HL-60/S4 treated with retinoic acid at 250 ng/mL for 4 days and 3 days (cell line): ENCODE results near the gene TNC.

Source experiments
- in situ Hi-C: fragments of 300-500 bp; cut with MboI; formaldehyde crosslinking; loops from 2 replicates; pipeline ENCODE4 v1.7.0; 2022; ENCODE audit warnings: low sequenced_read_pairs

TNC gene

DNA sequence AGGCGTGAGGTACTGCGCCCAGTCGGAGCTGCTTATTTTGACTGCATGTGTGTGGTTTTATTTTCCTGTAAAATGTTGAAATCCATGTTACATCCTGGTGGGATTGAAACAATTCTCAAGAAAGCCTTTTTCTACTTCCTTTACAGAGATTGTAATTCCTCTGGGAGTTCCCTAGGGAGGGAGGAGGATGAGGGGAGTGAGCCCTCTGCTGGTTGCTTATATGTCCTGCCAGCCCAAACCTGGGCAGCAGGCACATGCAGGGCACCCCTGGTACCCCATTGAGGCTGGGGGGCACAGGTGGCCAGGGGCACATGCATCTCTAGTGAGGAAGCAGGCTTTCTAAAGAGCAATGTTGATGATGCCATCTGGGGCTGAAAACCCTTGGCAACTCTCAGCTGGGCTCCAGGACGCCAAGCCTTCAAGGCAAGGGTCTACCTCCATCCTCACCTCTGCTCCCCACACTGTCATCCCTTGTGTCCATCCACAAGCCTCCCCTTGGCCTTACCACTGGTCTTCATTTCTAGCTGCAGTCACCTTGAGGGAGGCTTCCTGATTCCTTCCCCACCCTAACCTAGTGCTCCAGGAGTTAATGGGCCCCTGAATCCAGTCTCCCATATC is 102.8 kb downstream of the TNC start:
- in situ Hi-C loops, result loop anchor here (10.0 kb wide), 3 partner anchors 110 to 340 kb away; no protein-coding TSS in a partner anchor

DNA sequence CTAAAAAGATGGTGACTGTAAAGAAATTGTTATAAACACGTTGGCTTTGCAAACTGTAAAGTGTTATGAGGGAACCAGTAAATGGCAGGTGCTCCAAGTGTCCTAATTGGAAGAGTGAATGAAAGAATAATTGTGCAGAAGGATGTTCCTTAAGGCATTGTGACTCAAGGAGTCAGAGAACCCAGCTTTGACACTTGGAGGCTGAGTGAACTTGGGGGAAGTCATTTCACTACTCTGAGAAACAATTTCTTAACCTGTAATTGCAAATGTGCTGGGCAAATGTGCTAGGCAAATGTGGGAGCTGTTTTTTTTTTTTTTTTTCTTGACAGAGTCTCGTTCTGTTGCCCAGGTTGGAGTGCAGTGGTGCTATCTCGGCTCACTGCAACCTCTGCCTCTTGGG is 103.5 kb downstream of the TNC start:
- in situ Hi-C loops, result loop anchor here (10.0 kb wide), 3 partner anchors 110 to 340 kb away; no protein-coding TSS in a partner anchor

DNA sequence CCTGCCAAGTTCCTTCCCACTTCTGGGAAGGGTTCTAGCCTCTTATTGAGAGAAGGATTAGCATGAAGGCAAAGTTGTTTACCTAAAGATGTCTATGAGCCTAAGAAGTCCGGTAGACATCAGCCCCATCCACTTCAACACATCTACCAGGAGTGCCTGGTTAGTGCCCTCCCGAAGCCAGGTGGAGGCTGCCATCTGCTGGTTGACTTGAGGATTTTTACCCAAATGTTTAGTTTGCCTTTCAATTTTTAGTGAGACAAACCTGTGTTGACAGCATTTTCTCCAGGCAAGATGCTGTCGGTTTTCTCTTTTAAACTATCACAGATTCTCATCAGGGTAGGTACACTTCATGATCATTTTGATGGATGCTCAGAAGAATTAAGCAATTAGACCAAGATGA is 104.0 kb downstream of the TNC start:
- in situ Hi-C loops, result loop anchor here (10.0 kb wide), 3 partner anchors 109 to 339 kb away; no protein-coding TSS in a partner anchor

DNA sequence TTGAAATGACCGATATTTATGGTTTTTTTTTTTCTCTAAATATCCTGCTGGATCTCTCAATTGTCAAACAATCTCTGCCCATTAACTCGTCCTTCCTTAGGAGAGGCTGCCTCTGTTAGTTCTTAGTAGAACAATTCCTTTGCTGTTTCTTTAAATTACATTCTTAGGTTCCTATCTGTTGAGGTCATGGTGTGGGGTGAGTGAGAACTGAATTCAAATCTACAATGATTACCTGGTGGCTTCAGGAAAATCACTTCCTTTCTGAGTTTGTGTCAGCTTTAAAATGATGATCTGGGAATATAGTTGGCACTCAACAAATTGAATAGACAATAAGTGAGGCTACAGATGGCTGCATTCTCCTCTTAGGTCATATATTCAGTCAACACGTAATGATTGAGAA is 105.5 kb downstream of the TNC start:
- in situ Hi-C loops, result loop anchor here (10.0 kb wide), 3 partner anchors 108 to 338 kb away; no protein-coding TSS in a partner anchor

DNA sequence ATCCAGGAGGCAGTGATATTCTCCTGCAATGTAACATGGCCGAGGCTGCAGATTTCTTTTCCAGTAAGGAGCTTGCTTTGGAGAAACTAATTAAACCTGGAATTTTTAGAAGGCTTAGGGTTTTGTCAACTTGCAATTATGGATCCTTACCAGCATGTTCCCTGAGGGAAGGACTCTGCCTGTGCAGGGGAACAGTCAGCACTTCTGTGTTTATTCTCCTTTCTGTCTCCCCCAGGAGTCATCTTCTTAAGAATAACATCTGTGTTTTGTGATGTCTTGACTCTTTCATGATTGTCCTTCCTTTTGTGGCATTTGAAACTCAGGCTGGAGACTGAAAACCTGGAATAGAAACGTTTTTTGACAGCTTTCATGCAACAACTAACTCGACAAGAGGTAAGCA is 107.1 kb downstream of the TNC start:
- in situ Hi-C loops, result loop anchor here (10.0 kb wide), 3 partner anchors 106 to 336 kb away; no protein-coding TSS in a partner anchor

DNA sequence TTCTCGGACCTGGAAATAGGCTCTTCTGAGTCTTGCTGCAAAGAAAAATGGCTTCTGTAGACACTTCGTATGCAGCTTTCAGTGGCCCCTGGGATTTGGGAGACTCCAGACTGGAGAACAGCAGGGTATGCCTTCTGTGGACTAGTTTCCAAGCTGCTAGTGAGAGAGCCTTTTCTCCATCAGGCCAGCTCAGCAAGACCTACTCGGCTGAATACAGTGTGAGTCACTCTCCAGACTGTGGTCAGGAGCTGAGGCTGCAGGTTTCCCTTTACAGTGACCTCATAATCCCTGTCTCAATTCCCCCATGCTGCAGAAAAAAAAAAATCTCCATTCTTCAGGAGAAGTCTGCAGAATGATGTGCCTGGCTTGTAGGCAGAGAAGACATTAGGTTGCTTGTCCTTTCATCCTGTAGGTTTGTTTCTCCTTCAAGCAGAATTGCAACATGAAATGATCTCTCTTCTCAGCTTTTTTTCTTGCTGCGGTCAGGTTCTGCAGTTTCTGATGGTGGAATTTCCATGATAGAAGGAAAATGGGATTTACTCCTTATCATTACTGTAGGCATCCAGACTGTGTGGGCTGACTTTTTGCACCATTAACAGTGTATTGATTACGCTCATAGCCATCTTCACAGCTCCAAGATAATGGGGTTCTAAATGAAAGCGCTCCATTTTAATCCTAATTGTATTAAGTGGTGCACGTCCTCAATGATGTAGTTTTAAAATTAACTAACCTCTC is 109.3 kb downstream of the TNC start:
- in situ Hi-C loops, result no loop called here

DNA sequence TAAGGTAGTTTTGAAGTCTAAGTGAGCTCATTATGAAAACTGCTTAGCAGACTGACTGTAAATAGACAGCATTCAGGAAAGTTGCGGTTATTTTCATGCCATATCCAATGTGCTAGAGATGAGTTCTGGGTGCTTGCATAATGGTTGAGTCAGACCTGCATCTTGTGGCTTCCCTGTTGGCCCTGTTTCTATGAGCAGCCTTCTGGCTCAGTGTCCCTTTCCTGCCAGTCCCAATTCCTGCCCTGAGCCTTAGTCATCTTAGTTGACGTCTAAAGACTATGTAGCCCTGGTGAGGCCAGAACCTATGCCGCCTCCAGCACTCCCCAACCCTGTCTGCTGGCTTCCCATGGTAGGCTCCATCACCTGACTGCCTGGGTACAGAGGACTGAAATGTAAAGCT is 111.3 kb downstream of the TNC start:
- in situ Hi-C loops, result no loop called here

DNA sequence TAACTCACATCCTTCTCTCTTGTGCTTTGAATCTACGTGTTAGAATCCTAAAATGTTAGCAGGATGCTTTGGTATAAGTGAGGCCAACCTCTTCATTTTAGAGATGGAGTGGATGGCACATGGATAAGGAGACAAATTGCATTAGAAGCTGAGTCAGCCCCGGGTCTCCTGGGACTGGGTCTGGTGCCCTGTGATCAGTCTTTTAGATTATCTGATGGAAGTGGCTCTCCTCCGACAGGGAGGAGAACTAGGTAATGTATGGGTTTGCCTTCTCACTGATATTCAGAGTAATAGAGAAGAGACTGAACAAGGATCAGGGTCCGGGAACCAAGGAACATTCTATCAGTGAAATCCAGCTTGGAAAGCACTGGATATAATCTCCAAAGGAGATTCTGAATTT is 112.6 kb downstream of the TNC start:
- in situ Hi-C loops, result no loop called here

DNA sequence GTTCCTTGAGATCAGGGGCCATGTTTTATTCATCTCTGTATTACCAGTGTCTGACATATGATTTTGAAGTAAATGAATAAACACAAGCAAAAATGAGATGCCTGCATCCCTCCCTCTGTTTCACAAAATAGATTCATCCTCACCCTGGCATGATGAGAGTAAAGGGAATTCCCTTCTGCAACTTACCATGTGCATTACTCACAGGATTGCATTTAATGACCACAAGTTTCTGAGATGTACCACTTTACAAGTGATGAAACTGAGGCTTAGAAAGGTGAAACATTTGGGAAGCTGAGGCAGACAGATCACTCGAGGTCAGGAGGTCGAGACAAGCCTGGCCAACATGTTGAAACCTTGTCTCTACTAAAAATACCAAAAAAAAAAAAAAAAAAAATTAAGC is 113.4 kb downstream of the TNC start:
- in situ Hi-C loops, result no loop called here

DNA sequence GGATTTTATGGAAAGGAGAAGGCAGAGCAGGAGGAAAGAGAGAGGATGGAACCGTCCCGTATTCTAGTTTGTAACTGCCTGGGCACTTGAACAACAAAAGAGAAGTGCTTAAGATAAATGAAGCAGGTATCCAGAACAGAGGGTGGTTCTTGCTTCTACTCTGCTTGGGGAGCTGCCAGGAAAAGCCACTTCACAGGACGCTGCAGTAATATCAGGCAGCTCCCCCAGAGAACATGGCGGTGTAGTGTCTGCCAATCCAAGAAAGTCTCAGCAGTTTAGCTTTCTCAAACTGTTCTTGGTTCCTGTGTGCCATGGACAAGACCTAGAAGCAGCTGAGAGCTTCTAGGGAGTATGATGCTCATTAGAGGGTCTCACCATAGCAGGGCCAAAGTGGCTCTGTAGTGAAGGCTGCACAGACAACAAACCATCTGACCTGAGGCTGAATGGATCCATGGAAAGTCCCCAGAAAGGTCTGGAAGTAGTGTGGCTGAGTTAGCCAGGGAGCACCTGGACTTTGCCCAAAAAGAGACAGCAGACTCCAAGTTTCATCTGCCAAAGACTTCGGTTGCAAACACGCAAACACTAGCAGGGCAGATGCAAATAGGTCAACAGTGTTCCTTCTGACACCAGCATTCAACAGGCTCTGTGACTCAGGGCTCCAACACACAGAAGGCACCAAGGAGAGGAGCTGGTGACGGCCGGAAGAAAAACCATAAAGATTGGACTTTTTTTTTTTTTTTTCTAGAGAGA is 115.4 kb downstream of the TNC start:
- in situ Hi-C loops, result no loop called here

DNA sequence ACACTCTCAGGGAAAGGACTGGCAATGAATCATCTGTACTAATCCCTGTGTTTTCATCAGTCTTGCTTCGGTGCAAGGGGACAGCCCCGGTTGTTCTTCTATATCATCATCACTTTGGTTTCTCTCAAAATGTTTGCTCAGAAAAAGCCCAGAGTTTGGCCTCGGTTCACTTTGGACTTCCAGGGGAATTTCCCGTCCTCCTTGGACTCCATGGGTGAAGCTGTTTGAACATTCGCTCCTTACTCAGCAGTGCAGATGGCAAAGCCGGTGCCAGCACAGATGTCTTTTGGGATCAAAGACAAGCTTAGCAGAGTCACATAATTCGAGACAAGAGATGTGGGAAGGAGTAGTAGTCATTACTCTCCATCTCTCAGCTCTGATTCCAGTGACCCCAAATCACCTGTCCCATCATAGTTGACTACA is 117.7 kb downstream of the TNC start:
- in situ Hi-C loops, result no loop called here

DNA sequence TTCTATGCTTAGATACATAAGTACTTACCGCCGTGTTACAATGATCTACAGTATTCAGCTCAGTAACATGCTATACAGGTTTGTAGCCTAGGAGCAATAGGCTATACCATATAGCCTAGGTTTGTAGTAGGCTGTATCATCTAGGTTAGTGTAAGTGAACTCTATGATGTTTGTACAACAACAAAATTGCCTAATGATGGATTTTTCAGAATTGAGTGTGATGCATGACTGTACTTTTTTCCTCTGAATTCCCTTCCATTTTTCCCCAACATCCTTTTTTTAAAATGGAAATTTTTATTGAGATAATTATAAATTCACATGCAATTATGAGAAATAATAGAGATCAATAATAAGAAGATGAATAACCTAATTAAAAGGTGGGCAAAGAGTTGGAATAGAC is 119.6 kb downstream of the TNC start:
- in situ Hi-C loops, result no loop called here

DNA sequence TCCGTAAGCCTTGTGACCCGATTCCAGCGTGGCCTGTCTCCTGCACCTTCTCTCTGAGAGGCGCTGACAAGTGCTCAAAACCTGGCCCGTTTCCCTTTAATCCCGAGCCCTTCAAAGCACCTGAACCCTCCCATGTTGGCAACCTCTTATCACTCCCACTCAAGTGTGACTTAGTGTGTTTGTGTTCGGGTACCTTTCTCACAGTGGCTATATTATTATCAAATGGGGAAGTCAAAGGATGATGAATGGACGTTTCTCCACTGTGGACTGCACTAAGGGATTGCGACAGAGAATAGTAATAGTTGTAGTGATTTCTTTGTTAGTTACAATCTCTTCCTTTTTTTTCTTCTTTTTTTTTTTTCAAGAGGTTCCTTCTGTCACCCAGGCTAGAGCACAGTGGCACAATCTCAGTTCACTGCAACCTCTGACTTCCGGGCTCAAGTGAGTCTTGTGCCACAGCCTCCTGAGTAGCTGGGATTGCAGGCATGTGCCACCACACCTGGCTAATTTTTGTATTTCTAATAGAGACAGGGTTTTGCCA is 122.2 kb downstream of the TNC start:
- in situ Hi-C loops, result no loop called here

DNA sequence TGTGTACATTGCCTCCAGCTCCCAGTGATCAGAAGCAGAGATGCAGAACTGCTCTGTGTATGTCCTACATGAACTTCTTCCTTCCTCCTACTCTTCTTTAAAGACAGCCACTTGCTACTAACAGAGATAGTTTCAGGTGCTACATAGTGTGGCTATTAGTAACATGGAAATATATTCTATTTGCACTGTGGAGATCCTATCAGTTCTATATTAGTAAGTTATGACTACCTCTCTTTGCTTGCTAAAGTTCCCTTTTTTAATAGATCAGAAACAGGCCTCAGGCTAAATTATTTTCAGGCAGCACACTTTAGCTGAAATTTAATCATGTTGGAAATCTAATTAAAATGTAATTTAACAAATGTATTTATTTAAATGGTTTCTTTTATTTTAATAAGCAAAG is 123.2 kb downstream of the TNC start:
- in situ Hi-C loops, result no loop called here

DNA sequence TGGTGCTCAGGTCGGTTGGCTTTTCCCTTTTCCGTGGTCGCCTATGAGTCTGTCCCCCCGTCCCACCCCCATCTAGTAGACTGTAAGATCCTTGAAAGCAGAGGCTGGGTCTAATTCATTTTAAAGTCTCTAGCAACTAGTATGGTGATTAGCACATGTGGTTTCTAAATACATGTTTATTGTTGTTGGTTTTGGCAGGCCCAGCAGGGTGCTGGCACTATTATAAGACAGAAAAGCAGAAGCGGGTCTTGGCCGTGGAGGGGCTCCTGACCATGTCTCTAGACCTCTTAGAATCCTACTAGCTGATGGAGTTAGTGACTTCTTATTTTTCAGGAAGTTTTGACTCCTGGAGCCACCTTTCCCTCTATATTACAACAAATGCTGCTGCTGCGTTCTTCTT is 126.1 kb downstream of the TNC start:
- in situ Hi-C loops, result no loop called here

DNA sequence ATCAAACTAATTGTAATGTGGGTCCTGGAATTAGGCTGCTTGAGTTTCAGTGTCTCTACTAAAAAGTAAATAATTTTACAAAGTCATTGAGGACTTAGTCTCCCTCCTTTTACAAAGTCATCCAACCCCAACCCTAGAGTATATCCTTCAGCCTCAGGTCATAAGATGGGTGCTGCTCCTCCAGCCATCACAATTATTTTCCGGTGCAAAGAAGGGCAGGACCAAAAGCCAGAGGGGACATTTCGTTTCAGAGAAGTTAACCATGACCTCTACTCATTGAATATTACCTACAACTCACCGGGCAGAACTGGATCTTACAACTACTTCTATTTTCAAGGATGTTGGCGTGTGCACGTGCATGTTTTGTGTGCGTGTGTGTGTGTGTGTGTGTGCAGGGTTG is 127.1 kb downstream of the TNC start:
- in situ Hi-C loops, result no loop called here

DNA sequence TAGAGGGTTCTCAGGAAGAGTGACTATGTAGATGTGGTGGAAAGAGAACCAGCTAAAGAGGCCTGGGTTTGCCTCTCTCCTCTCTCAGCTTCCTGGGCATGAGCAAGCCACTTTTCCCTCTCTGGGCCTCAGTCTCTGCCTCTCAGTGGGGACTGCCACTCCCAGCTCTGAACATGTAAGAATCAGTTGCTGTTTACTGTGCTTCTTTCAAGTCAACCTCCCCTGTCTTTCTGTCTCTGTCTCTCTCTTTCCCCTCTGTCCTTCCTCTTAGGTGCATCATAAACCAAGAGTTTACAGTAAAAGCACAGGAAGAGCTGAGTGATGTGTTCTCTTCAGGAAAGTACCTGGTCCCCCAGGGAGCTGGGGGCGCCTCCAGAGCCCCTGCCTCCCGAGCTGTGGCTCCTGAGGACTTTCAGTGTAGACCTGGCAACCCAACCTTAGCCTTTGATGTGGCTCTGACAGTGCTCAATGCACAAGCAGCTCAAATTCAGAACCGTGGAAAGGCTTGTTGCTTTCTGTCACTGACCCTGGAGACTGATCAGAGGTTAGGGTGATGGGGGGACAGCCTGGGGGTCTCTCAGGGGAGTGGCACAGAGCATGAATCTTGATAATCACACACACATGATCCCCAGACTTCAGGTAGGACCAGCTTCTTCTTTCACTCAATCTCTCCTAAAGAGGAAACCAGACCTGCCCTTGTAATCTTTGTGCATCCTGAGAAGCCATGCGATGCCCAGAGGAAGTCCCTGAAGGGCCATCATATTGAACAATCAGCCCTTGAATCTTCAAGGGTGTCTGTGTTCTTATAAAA is 128.2 kb downstream of the TNC start:
- in situ Hi-C loops, result no loop called here

DNA sequence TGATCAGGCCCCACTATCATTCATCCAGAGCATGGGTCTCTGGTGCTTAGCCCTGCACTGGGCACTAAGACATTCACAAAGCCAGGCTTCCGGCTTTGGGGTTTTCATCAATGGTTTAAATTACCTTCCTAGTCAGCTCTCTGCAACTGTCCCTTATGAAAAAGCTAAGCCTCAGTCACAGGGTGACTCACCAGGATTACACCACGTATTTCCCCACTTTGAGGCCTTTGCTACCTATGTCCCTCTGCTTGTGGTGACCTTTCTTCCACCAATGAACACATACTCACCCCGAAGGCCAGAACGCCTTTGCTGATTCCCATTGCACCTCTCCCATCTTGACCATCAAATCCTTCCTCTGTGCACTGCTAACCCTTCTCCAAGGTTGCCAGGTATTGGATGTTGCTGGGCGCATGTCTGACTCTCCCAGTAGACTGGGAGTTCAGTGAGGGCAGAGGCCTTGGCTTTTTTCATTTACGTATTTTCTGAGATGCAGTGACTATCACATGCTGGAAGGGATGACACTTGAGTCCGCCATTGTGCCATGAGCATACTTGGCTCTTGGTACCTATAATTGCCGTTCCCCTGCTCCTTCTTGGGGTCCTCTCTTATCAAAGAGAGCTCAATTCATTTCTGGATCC is 128.9 kb downstream of the TNC start:
- in situ Hi-C loops, result no loop called here

DNA sequence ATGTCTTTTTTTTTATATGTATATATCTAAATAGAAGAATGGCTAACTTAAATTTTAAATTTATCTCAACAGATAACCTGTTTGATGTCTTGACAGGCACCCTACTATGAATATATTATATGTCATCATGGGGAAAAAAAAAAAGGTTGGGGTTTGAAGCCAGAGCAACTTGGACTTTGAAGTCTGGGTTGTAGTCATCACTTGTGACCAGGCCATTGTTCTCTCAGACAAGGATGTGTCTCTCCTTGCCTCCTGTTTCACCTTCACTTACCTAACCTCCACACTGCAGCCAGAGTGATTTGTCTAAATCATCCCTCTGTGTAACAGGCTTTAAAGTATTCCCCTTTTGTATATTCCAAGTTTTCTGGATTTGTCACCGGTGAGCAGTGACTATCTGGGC is 130.8 kb downstream of the TNC start:
- in situ Hi-C loops, result no loop called here

DNA sequence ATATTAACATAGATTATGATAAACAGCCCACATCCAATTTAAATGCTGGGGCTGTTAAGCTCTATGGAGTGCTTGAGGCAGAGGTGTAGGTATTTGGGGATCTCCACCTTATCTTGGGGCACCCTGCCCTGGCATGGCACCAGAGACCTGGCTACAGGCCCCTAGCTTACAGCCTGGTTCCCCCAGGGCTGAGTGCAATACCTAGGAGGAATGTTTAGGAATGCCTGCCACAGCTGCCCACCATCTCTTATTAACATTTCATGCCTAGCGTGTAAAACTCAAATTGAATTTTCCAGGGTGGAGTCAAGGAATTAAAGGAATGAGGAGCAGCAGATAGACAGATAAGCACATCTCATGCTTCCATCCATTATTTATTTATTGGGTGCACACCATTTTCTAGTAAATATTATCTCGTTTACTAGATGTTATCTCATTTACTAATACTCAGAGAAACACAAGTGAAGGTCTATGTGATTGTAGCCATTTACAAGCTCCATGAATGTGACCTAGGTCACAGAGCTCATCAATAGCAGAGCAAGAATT is 131.9 kb downstream of the TNC start:
- in situ Hi-C loops, result no loop called here
